GM15510 (cell line): Measurements from ENCODE around the gene PIN4.

Experiments
- POLR2A ChIP-seq: IDR thresholded peaks from 3 replicates; pipeline ENCODE4 v1.6.1; 2011; ENCODE audit warnings: borderline replicate concordance; ENCODE audit not compliant: insufficient read length; ENCODE audit errors: extremely low read depth

PIN4 gene

DNA sequence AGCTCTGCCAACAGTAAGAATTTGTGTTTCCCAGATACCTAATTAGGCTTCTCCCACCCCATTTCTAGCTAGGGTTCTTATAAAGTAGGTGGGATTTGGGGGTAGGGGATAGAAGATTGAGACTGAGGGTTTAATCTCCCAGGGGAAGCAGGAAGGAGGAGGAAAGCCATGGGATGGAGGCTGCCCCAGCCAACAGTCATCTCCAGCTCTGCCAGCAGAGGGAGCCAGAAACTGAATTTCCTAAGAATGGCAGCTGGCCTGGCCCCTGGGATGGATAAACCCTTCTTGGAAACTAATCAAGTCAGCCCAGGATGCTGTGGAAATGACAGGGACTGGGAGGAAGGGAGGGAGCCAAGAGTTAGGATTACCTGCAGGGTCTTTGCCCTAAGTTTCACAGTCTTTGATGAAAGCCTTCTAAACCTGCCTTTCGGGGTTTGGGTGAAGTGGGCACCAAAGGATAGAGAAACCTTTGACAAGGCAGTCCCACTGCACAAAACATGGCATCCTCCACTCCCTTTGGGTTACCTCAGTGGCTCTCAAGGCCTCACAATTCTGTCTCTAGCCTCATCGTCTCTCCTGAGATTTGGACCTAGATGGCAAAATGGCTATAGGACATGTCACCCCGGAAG, 64.0 kb downstream of the PIN4 start:
- TF ChIP-seq POLR2A = no peak

DNA sequence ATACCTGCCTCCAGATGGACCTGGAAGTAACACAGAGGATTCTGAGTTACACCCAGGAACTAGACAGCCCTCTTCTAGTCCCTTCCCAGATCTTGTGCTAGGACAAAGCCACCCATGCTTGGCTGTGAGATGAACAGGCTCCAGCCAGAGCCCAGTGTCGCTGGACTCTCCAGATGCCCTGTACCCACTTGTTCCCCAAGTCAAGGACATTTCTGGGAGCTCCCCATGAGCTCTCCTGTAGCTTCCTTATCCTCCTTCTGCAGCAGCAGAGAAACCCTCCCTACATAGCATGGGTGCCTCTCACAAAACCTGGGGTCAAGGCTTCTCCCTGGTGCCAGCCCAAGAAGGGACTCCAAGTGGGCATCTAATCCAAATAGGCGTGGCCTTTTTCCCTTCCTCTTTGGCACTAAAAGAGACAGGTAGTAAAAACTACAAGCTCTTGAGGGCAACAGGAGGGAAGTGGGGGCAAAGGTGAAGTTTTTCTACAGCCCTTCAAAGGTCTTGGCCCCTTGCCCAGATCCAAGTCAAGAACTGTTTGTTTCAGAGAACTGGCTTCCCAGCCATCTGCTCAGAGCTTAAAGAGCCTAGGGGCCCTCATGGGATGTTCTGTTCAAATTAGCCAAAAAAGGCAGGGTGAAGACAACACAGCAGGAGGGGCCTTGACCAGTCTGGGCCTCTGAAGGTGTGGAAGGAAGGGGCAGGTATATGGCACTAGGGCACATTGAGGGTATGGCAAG, 65.8 kb downstream of the PIN4 start:
- TF ChIP-seq POLR2A = no peak
